Suprapubic skin (tissue), 4 donors: ENCODE results near the gene B9D2. TPM values are rescaled to one million over a fixed set of nuclear protein-coding genes. Genes with fewer than 3 reads are reported as not detected.
"Not testable (repeated sequence)": the region's sequence is repeated elsewhere in the genome, so short reads cannot be mapped to it uniquely, and the experiment has no call there.

ENCODE experiments used
- DNase-seq, 2 donors: peaks; one replicate each; pipeline ENCODE4 v3.0.0-alpha.2; 2019; ENCODE audit warnings: low spot score in 2 of 2
- H3K27ac ChIP-seq: fragments of 200-600 bp; sonication (generic); one replicate; pipeline ENCODE4 v1.5.1; 2019
- H3K27me3 ChIP-seq: fragments of 200-600 bp; sonication (generic); one replicate; pipeline ENCODE4 v1.5.1; 2019
- H3K36me3 ChIP-seq: fragments of 200-600 bp; sonication (generic); one replicate; pipeline ENCODE4 v1.5.1; 2019
- H3K4me1 ChIP-seq: fragments of 200-600 bp; sonication (generic); one replicate; pipeline ENCODE4 v1.5.1; 2019
- H3K4me3 ChIP-seq: fragments of 200-600 bp; sonication (generic); one replicate; pipeline ENCODE4 v1.5.1; 2019; ENCODE audit warnings: mild to moderate bottlenecking
- H3K9me3 ChIP-seq: fragments of 200-600 bp; sonication (generic); one replicate; pipeline ENCODE4 v1.5.1; 2019
- EP300 ChIP-seq: sonication (generic); formaldehyde crosslinking; IDR thresholded peaks from one replicate; pipeline ENCODE4 v1.6.1; 2017; ENCODE audit warnings: antibody characterized with exemption
- POLR2A ChIP-seq, 2 donors: fragments of 450-650 bp; IDR thresholded peaks; one replicate each; pipeline ENCODE4 v1.6.1; 2017; ENCODE audit warnings: antibody characterized with exemption in 2 of 2, mild to moderate bottlenecking in 2 of 2, moderate library complexity in 2 of 2
- POLR2AphosphoS5 ChIP-seq, 3 donors: sonication (generic); formaldehyde crosslinking; IDR thresholded peaks; one replicate each; pipeline ENCODE4 v1.6.1; 2017; ENCODE audit warnings: antibody characterized with exemption in 3 of 3
- WGBS: methylation state at CpG from one replicate; pipeline ENCODE4 v1.1.5; 2018; 5-methylcytosine and 5-hydroxymethylcytosine counted together
- total RNA-seq, 4 donors: library from RNA; depleted of rRNA; stranded (reverse); fragments of >200 nt; gene quantifications; one replicate each; pipeline ENCODE4 v1.1.0, GENCODE V29; 2016
- TF ChIP-seq, protein P1 (sequence below), 2 donors: fragments of 200-600 bp in 1 of 2; fragments of 450-650 bp in 1 of 2; sonication (generic) in 1 of 2; IDR thresholded peaks; one replicate each; pipeline ENCODE4 v1.5.1; 2016 to 2019; ENCODE audit warnings: antibody characterized with exemption in 2 of 2, mild to moderate bottlenecking in 1 of 2, moderate library complexity in 1 of 2

B9D2 gene
- total RNA-seq, 4 donors from 2014 or later, result 2.8 to 9.3 (median 4.8) TPM

DNA sequence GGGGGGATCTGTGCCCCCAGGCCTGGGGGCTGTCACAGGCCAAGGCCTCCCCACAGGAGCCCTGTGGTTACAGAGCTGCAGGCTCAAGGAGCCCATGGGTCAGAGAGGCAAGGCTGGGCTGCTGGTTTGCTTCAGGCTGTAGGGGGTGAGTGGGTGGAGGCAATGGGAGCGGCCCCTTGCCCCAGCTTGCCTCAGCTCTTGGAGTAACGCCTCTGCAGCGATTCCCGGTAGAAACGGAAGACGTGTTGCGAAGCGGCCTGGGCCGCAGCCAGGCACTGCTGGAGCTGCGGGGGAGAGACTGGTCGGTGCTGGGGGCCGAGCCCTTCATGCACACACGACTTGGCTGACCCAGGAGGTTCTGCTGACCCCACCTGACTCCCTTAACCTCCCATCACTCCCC lies 22.5 kb upstream of the B9D2 start:
- DNase-seq, result no peak
- 14% methylated on average over 3 of the region's 13 CpGs for WGBS
- Histone ChIP-seq H3K4me1 (peaks cover 15% of the 10 kb centered on the region), H3K36me3 (peaks cover 60% of the 10 kb centered on the region), H3K27me3 (no peaks in the 10 kb centered on the region), H3K4me3 (no peak overlapping the region), H3K27ac (peak overlapping the region; percentile 16), H3K9me3 (no peaks in the 10 kb centered on the region)
- TF ChIP-seq, protein P1, sequence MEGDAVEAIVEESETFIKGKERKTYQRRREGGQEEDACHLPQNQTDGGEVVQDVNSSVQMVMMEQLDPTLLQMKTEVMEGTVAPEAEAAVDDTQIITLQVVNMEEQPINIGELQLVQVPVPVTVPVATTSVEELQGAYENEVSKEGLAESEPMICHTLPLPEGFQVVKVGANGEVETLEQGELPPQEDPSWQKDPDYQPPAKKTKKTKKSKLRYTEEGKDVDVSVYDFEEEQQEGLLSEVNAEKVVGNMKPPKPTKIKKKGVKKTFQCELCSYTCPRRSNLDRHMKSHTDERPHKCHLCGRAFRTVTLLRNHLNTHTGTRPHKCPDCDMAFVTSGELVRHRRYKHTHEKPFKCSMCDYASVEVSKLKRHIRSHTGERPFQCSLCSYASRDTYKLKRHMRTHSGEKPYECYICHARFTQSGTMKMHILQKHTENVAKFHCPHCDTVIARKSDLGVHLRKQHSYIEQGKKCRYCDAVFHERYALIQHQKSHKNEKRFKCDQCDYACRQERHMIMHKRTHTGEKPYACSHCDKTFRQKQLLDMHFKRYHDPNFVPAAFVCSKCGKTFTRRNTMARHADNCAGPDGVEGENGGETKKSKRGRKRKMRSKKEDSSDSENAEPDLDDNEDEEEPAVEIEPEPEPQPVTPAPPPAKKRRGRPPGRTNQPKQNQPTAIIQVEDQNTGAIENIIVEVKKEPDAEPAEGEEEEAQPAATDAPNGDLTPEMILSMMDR (IDR thresholded peaks at IDR 0.05), result no peak
- no peak for TF ChIP-seq POLR2A (IDR thresholded peaks at IDR 0.05)
- TF ChIP-seq EP300, result no peak
- no peak for TF ChIP-seq POLR2AphosphoS5 (IDR thresholded peaks at IDR 0.05)

GRCh38 chr19:41384351-41384750 lies 20.4 kb upstream of the B9D2 start:
- Histone ChIP-seq H3K4me3 (no peak overlapping the region), H3K36me3 (peaks cover 39% of the 10 kb centered on the region), H3K27me3 (no peaks in the 10 kb centered on the region), H3K27ac (no peak overlapping the region), H3K4me1 (peaks cover 22% of the 10 kb centered on the region), H3K9me3 (no peaks in the 10 kb centered on the region)
- WGBS, result 78% methylated on average over 5 of the region's 5 CpGs
- TF ChIP-seq POLR2A (IDR thresholded peaks at IDR 0.05) (no peak), POLR2AphosphoS5 (IDR thresholded peaks at IDR 0.05) (no peak), EP300 (no peak)
- TF ChIP-seq, protein P1 (IDR thresholded peaks at IDR 0.05), result no peak
- DNase-seq, result no peak

GRCh38 chr19:41381536-41381935 lies 17.6 kb upstream of the B9D2 start:
- Histone ChIP-seq H3K36me3 (peaks cover 19% of the 10 kb centered on the region), H3K4me1 (peaks cover 25% of the 10 kb centered on the region)
- WGBS, result 93% methylated on average over 8 of the region's 8 CpGs
- H3K4me3 ChIP-seq, H3K27ac ChIP-seq, H3K27me3 ChIP-seq, H3K9me3 ChIP-seq, DNase-seq: not testable (repeated sequence)

- no peak for DNase-seq
- no peak overlapping the region for H3K4me3 ChIP-seq
- peaks cover 44% of the 10 kb centered on the region for H3K4me1 ChIP-seq
- H3K36me3 ChIP-seq, result no peaks in the 10 kb centered on the region
- WGBS, result 67% methylated on average over 9 of the region's 9 CpGs
- no peaks in the 10 kb centered on the region for H3K27me3 ChIP-seq
- H3K9me3 ChIP-seq, result no peaks in the 10 kb centered on the region
- TF ChIP-seq POLR2A (IDR thresholded peaks at IDR 0.05) (no peak), POLR2AphosphoS5 (IDR thresholded peaks at IDR 0.05) (no peak), EP300 (no peak)
- TF ChIP-seq, protein P1 (IDR thresholded peaks at IDR 0.05), result no peak
- no peak overlapping the region for H3K27ac ChIP-seq
These were observed 14.2 kb upstream of the B9D2 start for GRCh38 chr19:41377977-41378709.

- Histone ChIP-seq H3K27ac (peak overlapping the region; percentile 64), H3K4me1 (peaks cover 44% of the 10 kb centered on the region), H3K36me3 (no peaks in the 10 kb centered on the region), H3K27me3 (no peaks in the 10 kb centered on the region), H3K9me3 (no peaks in the 10 kb centered on the region), H3K4me3 (peak overlapping the region; percentile 58)
- DNase-seq, result no peak
- WGBS, result 37% methylated on average over 8 of the region's 8 CpGs
- TF ChIP-seq EP300 (no peak), POLR2AphosphoS5 (IDR thresholded peaks at IDR 0.05) (no peak), POLR2A (IDR thresholded peaks at IDR 0.05) (no peak)
- TF ChIP-seq, protein P1 (IDR thresholded peaks at IDR 0.05), result no peak
These were observed 13.0 kb upstream of the B9D2 start for GRCh38 chr19:41376998-41377365.
